ENCODE data around the gene C2orf81. TPM values are rescaled to one million over a fixed set of nuclear protein-coding genes. Genes with fewer than 3 reads are reported as not detected.

Gene C2orf81
- total RNA-seq, 2 donors from 2014 or later, result 1.7 to 1.9 TPM

- Histone ChIP-seq H3K36me3 (no peaks in the 10 kb centered on the region), H3K27me3 (replicated peaks; ENCODE audit: insufficient read depth) (no peaks in the 10 kb centered on the region), H3K4me3 (no peak overlapping the region), H3K9me3 (no peaks in the 10 kb centered on the region), H3K27ac (no peak overlapping the region), H3K4me1 (ENCODE audit: control insufficient read depth in 1 of 2, low read depth in 2 of 2) (peaks cover 3 to 41% of the 10 kb centered on the region in 2 donors)
- TF ChIP-seq CTCF (IDR thresholded peaks at IDR 0.05), result no peak
- no peak for DNase-seq (ENCODE audit: low spot score)
- no peak for ATAC-seq (ENCODE audit: insufficient number of reproducible peaks, low FRiP score, low read depth)
Measured at GRCh38 chr2:74436848-74437695, 15.7 kb upstream of the C2orf81 start.

GRCh38 chr2:74436111-74436805 lies 14.8 kb upstream of the C2orf81 start:
- no peaks in the 10 kb centered on the region for H3K27me3 ChIP-seq (replicated peaks; ENCODE audit: insufficient read depth)
- no peak overlapping the region for H3K27ac ChIP-seq
- no peak for TF ChIP-seq CTCF (IDR thresholded peaks at IDR 0.05)
- ATAC-seq (ENCODE audit: insufficient number of reproducible peaks, low FRiP score, low read depth) (no peak), DNase-seq (ENCODE audit: low spot score) (no peak)
- peaks cover 3% of the 10 kb centered on the region for H3K36me3 ChIP-seq
- H3K9me3 ChIP-seq, result no peaks in the 10 kb centered on the region
- peaks cover 3 to 32% of the 10 kb centered on the region in 2 donors for H3K4me1 ChIP-seq (ENCODE audit: control insufficient read depth in 1 of 2, low read depth in 2 of 2)
- no peak overlapping the region for H3K4me3 ChIP-seq

GRCh38 chr2:74430502-74430901 lies 9.1 kb upstream of the C2orf81 start:
- Histone ChIP-seq H3K27ac (no peak overlapping the region), H3K27me3 (replicated peaks; ENCODE audit: insufficient read depth) (no peaks in the 10 kb centered on the region), H3K36me3 (peaks cover 29% of the 10 kb centered on the region), H3K9me3 (no peaks in the 10 kb centered on the region), H3K4me3 (no peak overlapping the region), H3K4me1 (ENCODE audit: control insufficient read depth in 1 of 2, low read depth in 2 of 2) (no peaks in the 10 kb centered on the region)
- ATAC-seq (ENCODE audit: insufficient number of reproducible peaks, low FRiP score, low read depth) (no peak), DNase-seq (ENCODE audit: low spot score) (no peak)
- no peak for TF ChIP-seq CTCF (IDR thresholded peaks at IDR 0.05)

- no peak for ATAC-seq (ENCODE audit: insufficient number of reproducible peaks, low FRiP score, low read depth)
- Histone ChIP-seq H3K9me3 (no peaks in the 10 kb centered on the region), H3K4me1 (ENCODE audit: control insufficient read depth in 1 of 2, low read depth in 2 of 2) (no peaks in the 10 kb centered on the region), H3K36me3 (peaks cover 29% of the 10 kb centered on the region), H3K27me3 (replicated peaks; ENCODE audit: insufficient read depth) (no peaks in the 10 kb centered on the region), H3K27ac (no peak overlapping the region), H3K4me3 (no peak overlapping the region)
- no peak for TF ChIP-seq CTCF (IDR thresholded peaks at IDR 0.05)
- no peak for DNase-seq (ENCODE audit: low spot score)
Measured at GRCh38 chr2:74429487-74430451, 8.3 kb upstream of the C2orf81 start.

All from thoracic aorta (tissue), 2 donors.